Thyroid gland (tissue), 4 donors: ENCODE results near the gene SLC4A1AP.
"Not testable (repeated sequence)": the region's sequence is repeated elsewhere in the genome, so short reads cannot be mapped to it uniquely, and the experiment has no call there.

ENCODE experiments used
- POLR2A ChIP-seq, 2 donors: fragments of 450-650 bp; IDR thresholded peaks; one replicate each; pipeline ENCODE4 v1.6.1; 2017; ENCODE audit warnings: antibody characterized with exemption in 2 of 2, mild to moderate bottlenecking in 2 of 2, moderate library complexity in 1 of 2
- TF ChIP-seq, protein P1 (sequence below), 6 experiments: fragments of 200-600 bp in 3 of 6; fragments of 450-650 bp in 3 of 6; sonication (generic) in 3 of 6; IDR thresholded peaks; one replicate each; pipeline ENCODE4 v1.5.1; 2016 to 2019; ENCODE audit warnings: antibody characterized with exemption in 6 of 6, mild to moderate bottlenecking in 2 of 6, inconsistent platforms in 1 of 6, moderate library complexity in 1 of 6

DNA sequence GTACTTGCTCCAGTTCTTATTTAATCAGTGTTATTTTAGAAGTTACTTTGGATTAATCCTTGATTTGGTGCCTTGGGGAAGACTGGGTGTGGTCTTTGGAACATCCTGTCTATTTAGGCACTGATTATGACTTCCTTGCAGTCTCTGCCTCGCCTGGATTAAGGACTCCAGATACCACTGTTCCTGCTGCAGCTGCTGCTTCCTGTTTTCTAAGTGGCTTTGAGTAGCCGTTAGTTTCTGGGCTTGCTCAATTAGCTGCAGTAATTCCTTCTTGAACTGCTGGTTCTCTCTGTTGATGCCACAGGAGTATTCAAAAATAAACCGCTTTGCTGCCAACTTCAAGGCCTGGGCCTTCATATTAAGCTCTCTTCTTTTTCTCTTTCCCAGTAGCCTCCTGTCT, 36.8 kb upstream of the SLC4A1AP start:
- TF ChIP-seq, protein P1, sequence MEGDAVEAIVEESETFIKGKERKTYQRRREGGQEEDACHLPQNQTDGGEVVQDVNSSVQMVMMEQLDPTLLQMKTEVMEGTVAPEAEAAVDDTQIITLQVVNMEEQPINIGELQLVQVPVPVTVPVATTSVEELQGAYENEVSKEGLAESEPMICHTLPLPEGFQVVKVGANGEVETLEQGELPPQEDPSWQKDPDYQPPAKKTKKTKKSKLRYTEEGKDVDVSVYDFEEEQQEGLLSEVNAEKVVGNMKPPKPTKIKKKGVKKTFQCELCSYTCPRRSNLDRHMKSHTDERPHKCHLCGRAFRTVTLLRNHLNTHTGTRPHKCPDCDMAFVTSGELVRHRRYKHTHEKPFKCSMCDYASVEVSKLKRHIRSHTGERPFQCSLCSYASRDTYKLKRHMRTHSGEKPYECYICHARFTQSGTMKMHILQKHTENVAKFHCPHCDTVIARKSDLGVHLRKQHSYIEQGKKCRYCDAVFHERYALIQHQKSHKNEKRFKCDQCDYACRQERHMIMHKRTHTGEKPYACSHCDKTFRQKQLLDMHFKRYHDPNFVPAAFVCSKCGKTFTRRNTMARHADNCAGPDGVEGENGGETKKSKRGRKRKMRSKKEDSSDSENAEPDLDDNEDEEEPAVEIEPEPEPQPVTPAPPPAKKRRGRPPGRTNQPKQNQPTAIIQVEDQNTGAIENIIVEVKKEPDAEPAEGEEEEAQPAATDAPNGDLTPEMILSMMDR (IDR thresholded peaks at IDR 0.05), result not testable (repeated sequence)
- TF ChIP-seq POLR2A (IDR thresholded peaks at IDR 0.05), result not testable (repeated sequence)
